GM18858 (cell line): ENCODE data around the gene COL1A1.

Experiments used
- ATAC-seq: cut with Tn5 transposase; IDR thresholded peaks from one replicate; pipeline ENCODE4 v1.9.1; 2021; ENCODE audit not compliant: unreplicated experiment

The COL1A1 gene

DNA sequence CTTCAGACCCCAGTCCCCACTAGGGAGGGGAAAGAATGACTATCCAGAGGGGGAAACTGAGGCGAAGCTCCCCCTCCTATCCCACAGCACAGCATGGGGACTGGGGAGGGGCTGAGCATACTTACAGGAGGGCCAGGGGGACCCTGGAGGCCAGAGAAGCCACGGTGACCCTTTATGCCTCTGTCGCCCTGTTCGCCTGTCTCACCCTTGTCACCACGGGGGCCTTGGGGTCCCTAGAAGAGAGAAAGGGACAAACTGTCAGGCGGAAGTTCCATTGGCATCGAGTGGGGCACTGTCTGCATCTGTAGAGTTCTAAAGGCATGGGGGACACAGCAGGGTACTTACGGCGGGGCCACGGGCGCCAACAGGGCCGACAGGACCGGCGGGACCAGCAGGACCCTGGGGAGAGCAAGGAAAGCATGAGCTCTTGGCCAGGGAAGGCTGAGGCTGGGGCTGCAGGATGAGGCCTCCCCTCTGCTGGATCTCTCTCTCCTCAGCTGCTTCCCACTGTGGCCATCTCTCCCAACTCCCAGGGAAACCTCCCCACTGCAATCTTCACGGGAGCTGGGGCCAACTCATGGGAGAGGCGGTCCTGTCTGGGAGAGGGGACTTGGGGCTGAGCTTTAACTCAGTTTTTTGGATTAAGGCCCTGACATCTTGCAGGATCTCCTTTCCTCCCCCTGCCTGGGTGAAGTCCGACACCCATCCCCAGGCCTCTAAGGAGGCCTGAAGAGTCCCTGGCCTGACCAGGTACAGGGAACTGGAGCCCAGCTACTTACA, 13.5 kb downstream of the COL1A1 start:
- ATAC-seq = no peak

DNA sequence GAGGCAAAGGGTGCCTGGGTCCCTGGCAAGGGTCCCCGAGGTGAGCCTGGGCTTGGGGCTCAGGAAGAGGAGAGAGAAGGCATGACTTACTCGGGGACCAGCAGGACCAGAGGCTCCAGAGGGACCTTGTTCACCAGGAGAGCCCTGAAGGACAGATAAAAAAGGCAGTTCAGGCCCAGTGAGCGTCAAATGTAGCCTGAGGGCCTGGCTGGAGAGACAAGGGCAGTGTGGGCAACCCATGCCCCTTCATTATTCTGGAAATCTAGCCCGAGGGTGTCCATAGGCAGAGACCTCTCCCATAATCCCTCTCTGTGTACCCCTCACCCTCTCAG, 14.1 kb downstream of the COL1A1 start:
- ATAC-seq = no peak

DNA sequence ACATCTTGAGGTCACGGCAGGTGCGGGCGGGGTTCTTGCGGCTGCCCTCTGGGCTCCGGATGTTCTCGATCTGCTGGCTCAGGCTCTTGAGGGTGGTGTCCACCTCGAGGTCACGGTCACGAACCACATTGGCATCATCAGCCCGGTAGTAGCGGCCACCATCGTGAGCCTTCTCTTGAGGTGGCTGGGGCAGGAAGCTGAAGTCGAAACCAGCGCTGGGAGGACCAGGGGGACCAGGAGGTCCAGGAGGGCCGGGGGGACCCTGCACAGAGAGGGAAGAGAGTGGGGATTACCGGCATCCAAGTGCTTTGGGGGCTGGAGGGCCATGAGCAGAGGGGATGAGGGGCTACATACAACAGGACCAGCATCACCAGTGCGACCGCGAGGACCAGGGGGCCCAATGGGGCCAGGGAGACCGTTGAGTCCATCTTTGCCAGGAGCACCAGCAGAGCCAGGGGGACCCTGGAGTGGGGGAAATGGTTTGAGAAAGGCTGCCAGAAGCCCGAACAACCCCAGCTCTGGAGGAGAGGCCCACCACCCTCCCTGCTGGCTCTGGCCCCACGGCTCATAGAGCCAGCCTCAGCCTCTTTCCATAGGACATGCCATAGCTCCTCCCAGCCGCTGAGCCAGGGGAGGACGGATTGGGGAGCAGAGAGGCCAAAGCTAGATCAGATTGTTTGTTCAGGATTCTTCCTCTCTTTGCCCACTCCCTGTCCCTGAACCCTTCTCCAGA, 14.6 kb downstream of the COL1A1 start:
- no peak for ATAC-seq

DNA sequence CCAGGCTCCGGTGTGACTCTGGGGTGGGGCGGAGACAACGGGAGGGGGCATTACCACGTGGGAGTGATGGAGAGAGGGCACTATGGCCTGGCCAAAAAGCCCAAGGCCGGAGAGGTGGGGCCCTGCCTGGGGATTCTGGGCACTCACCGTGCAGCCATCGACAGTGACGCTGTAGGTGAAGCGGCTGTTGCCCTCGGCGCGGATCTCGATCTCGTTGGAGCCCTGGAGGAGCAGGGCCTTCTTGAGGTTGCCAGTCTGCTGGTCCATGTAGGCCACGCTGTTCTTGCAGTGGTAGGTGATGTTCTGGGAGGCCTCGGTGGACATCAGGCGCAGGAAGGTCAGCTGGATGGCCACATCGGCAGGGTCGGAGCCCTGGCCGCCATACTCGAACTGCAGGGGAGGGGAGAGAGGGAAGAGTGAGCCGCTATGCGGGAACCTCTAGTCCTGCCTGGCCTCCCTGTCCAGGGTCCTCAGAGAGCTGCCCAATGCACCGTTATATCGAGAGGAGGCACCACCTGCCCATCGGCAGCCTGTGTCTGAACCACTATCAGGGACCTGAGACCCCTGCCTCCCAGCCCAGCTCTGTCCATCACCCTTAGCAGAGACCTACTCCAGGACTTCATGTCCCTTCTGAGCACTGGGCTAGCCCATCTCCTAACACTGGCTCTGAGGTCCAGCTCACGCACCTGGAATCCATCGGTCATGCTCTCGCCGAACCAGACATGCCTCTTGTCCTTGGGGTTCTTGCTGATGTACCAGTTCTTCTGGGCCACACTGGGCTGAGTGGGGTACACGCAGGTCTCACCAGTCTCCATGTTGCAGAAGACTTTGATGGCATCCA, 15.6 kb downstream of the COL1A1 start:
- ATAC-seq = no peak

DNA sequence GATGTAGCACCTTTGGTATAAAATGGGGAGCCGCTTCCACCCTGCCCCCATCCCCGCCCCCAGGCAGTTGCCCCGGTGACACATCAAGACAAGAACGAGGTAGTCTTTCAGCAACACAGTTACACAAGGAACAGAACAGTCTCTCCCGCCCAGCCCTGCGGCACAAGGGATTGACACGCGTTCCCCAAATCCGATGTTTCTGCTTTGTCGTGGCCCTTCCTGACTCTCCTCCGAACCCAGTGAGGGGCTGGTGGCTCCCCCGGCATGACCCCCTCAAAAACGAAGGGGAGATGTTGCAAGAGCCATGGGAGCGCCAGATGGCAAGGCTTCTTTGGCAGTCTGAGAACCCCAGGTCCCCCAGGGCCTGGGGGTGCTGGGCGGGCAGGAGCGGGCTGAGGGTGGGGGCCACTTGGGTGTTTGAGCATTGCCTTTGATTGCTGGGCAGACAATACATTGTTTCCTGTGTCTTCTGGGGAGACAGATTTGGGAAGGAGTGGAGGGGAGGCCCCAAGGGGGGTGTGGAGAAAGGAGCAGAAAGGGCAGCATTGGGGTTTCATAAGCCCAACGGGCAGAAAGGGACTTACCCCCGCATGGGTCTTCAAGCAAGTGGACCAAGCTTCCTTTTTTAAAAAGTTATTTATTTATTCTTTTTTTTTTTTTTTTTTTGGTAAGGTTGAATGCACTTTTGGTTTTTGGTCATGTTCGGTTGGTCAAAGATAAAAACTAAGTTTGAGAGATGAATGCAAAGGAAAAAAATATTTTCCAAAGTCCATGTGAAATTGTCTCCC, 16.6 kb downstream of the COL1A1 start:
- no peak for ATAC-seq

DNA sequence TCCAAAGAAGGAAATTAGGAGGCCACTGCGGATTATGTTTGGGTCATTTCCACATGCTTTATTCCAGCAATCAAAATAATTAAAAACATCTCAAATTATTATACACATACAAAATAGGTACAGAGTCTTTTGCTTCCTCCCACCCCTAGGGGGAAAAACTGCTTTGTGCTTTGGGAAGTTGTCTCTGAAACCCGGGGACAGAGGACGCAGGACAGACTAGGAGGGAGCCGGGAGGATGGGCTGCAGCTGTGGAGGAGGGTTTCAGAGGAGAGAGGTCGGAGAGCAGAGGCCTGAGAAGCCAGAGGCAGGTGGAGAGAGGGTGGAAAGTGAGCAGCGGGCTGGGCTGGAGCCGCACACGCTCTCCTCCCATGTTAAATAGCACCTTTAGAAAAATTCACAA, 17.4 kb downstream of the COL1A1 start:
- no peak for ATAC-seq

DNA sequence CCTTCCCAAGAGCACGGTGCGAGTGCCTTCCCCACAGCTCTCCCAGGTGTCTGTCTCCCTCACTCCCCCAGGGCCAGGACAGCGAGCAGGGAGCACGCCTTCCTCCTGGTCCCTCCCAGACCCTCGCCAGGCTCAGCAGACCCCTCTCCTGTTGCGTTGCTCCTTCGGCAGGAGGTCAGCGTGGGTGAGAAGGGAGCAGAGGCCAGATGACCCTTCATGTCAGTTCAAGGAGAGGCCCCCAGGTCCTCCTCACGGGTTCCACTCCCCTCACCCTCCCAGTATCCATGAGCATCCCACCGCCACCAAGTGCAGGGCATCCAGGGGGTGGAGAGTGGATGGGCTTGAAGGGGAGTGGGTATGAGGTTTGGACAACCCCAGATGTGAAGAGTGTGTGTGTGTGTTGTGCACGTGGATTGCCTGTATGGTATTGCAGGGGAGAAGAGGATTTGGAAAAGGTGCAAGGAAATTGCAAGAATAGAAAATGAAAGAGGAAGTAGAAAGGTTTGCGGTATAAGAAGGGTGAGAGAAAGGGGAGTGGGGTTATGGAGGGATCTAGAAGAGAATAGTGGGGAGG, 17.9 kb downstream of the COL1A1 start:
- ATAC-seq = no peak

DNA sequence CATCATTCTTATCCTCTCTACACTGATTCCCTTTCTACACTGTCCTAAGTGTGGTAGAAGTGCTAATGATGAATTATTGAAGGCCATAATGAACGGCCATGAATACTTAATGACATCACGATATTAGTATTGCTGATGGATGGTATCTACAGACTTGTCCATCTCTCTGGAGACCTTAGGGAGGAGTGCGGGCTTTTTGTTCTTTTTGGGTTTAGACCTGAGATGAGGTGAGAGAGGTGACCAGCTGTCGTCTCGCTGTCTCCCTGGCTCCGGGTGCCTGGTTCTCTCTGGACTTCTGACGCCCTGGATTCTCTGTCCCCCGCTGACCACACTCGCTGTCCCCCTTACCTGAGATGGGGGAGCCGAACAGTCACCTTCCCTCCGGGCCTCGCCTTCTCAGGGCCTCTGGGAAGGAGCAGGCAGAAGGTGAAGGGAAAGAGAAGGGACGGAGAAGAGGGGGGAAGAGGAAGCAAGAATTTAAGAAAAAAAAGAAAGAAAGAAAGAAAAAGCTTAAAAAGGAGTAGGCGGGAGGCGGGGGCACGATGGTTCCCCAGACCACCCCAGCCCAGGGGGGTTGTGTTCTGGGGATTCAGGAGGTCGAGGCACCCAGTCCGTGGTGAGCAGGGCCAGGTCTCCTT, 18.5 kb downstream of the COL1A1 start:
- no peak for ATAC-seq

DNA sequence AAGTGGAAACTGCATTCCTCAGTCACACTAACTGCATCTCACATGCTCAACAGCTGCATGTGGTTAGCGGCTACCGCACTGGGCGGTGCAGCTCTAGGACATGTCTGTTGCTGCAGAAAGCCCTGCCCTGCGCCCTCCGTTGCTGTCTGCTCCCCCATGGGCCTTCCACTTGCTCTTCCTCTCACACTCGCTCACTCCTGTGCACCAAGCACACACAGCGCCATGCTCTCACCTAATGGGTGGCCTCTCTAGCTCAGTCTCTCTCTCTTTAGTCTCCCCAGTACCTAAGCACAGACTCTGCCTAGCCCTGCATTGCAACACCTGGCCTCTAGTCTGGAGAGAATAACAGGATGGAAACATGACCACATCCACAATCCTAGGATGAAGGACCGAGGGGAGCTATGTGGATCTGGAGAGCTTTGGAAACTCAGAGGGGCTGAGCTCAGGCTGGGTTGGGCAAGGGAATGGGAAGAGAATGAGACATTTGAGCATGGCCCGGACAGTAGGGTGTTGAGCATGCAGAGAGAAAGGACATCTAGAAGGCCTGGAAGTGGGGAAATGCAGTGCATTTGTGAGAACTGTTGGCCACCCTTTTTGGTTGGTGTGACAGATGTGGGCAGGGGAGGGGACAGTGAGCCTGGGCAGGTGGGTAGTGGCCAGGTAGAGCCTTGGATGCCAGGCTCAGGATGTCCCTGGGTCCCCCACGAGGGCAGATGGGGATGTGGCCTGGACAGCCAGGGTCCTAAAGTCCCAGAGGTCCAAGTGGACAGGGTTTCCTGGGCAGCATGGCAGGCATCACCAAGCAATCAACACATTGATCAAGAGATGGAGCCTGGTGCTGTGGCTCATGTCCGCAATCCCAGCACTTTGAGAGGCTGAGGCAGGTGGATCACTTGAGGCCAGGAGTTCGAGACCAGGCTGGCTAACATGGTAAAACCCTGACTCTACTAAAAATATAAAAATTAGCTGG, 19.6 kb downstream of the COL1A1 start:
- ATAC-seq = no peak

DNA sequence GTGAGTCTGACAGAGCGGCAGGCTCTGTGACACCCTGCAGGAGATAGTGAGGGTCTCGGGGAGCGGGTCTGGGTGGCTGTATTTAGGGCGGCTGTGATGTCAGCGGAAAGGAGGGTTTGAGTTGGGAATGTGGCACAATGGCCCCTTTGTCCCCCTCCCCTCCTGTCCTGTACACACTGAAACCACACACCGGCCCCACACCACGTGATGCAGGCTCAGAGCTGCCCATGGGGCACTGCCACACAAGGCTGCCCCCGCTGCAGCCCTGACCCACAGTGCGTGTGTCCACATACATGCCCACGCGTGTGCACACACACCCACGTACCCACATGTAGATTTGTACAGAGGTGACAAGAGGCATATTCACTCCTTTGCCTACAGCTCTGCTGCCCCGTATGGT, 20.3 kb downstream of the COL1A1 start:
- no peak for ATAC-seq

DNA sequence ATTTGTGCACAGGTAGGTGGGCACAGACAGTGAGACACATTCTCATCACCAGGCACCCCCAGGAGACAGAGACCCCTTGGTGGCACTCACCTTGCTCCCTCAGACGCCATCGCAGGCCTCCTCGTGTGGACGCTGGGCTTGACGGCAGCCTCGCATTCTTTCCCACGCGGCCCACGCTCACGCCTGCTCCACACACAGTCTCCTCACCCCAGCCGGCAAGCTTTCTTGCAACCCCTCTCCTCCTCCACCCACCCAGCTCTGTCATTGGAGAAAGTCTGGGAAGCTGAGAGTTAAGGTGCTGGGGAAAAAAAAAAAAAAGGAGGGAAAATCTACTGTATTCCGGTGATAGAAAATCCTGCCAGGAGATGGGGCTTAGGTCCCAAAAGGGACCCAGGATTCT, 20.8 kb downstream of the COL1A1 start:
- ATAC-seq = no peak

DNA sequence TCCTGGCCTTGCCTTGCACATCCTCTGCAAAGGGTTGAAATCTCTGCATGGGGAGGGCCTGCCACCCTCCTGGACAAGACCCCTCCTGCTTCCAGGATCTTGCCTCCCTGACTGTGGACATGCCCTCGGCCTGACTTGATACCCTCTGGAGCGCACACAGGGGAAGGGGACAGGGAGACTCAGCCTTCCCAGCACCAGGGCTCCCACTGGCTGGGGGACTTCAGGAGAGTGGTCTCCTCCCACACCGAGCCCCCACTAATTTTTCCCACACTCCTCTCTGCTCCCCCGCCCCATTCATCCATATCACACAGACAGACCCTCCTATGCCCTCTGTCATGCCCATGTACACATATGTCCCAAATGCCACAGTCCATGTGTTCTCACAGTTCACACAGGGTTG, 21.3 kb downstream of the COL1A1 start:
- no peak for ATAC-seq

DNA sequence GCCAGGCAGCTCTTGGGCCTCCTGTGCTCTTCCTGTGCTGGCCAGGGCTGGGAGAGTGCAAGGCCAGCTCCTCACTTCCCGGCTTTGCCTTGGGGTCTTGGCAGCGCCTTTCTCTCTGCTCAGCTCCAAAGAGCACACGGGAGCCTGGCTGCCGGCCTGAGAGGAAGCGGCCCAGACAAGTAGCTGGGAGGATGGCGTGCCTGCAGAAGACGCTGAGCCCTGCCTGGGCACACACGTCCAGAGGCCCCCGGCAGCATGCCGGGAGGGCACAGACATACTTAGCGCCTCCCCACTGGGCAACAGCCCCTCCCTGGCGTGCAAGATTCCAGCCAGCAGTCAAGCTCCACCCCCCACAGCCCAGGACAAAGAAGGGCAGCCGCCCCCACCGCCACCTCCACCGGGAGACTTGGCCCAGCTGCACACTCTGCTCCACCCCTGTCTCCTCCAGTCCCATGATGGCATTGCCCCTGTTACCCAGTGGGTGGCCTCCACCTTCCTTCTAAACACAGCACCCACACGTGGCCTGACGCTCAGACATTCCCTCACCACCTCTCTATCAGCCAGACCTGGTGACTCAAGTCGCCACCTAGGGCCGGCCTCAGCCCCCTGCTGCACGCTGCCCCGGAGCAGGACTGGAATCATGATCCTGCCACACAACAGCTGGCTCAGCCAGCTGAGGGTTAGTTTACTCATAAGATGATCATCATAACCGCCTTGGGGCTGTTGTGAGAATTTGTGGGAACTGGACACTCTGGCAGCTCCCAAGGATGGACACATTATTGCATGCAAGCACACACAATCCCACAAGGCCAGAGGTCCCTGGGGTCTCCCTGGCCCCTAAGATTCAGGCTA, 23.2 kb downstream of the COL1A1 start:
- no peak for ATAC-seq

DNA sequence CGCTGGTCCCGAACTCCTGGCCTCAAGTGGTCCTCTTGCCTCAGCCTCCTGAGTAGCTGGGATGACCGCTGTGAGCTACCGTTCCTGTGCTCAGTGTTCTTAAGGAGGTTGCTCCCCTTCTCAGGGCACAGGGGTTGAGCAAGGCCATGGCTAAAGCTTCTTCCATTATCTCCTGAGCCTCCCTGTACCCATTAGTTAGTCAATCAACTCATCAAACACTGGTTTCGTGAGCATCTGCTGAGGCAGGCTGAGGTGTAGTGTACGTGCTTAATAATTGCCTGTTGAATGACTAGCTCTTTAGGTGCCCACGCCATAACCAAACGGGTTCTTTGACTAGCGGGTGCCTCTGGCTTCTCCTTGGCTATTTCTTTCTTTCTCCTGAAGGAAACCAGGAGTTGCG, 24.0 kb downstream of the COL1A1 start:
- no peak for ATAC-seq

DNA sequence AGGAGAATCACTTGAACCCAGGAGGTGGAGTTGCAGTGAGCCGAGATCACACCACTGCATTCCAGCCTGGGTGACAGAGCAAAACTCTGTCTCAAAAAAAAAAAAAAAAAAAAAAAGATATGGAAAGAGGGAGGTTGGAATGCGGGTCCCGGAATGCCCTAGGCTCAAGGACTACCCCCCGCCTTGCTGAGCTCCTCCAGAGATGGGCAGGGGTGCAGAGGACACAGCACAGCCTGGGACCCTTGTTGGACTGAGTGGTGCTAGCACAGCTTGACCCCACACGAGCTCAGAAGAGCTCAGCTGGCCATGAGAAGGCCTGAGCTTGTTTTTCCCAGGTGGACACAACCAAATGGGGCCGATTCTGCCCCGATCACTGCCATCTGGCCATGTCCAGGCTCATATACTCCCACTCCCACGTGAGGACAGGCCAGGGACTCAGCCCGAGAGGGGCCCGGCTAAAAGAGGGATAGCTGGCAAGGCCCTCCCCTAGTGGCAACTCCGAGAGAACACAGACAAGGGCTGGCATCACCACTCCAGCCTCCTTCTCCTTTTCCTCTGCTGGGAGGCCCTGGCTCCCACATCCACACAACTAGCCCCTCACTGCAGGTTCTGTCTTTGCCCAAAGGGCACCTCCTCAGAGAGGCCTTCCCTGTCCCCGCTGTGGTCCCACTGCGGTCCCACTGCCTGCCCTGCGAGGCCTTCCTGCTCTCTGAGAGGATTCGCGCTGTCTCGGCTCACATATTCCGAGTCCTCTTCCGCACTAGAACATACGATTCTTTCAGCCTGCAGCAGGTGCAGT, 24.7 kb downstream of the COL1A1 start:
- ATAC-seq = no peak

DNA sequence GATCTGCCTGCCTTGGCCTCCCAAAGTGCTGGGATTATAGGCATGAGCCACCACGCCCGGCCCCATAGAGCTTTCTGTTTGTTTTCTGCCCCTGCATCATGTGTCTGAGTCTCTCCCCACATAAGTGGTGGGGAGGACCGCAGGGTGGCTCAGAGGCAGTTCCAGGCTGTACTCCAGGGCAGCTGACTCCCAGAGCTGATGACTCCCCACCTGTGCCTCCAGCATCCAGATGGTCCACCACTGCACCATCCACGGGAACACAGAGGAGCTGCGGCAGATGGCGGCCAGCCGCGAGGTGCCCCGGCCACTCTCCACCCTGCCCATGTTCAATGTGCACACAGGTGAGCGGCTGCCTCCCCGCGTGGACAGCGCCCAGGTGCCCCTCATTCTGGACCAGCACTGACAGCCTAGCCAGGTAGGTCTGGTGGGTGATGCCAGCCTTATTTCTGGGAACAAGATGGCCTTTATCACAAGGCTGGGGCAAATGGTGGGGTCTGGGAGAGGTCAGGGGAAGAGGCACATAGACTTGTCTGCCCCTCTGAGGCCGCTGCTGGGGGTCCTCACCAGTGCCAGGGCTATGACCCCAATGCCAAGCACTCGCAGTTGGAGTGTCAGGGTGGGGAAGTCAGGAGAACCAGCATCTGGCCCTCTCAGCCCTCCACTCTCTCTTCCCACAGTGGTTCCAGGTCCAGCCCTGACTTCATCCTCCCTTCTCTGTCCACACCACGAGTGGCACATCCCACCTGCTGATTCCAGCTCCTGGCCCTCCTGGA, 26.2 kb downstream of the COL1A1 start:
- no peak for ATAC-seq

DNA sequence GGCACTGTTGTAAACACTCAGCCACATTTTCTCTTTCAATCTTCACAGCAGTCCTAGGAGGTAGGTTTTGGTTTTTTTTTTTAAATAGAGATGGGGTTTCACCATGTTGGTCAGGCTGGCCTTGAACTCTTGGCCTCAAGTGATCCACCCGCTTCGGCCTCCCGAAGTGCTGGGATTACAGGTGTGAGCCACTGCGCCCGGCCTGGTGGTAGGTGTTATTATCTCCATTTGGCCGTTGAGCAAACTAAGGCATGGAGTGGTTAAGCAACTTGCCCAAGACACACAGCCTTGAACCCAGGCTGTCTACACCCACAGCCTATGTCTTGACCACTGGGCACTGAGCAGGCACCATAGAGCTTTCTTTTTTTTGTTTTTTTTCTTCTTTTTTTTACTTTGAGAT, 27.0 kb downstream of the COL1A1 start:
- ATAC-seq = no peak
